Activated T-helper 2 cell treated with anti-CD3 and anti-CD28 coated beads, Interferon-gamma antibody, Interleukin-2, Interleukin-4, amounts not matched to agents 10 μg/mL and 5 μg/mL and 100 μg/mL, durations not matched to agents 14 hours and 24 hours and 36 hours (primary cell): ENCODE results near the gene TICAM2. TPM values are rescaled to one million over a fixed set of nuclear protein-coding genes. Genes with fewer than 3 reads are reported as not detected.

Experiments
- DNase-seq: peaks from one replicate; pipeline ENCODE4 v3.0.0; 2021; ENCODE audit warnings: low spot score
- H3K27ac Mint-ChIP-seq: one replicate; pipeline ENCODE4 v1.8.0; 2021; ENCODE audit warnings: mixed read lengths
- H3K27me3 Mint-ChIP-seq: one replicate; pipeline ENCODE4 v1.8.0; 2021; ENCODE audit warnings: low read depth, mixed read lengths
- H3K36me3 Mint-ChIP-seq: one replicate; pipeline ENCODE4 v1.8.0; 2021; ENCODE audit warnings: low read depth, mixed read lengths
- H3K4me1 Mint-ChIP-seq: one replicate; pipeline ENCODE4 v1.8.0; 2021; ENCODE audit warnings: low read depth, mixed read lengths
- H3K4me3 Mint-ChIP-seq: one replicate; pipeline ENCODE4 v1.8.0; 2021; ENCODE audit warnings: low read depth, mild to moderate bottlenecking, moderate library complexity, mixed read lengths
- H3K9me3 Mint-ChIP-seq: one replicate; pipeline ENCODE4 v1.8.0; 2021; ENCODE audit warnings: mixed read lengths
- intact Hi-C: fragments of 100-400 bp; cut with micrococcal nuclease; formaldehyde crosslinking; loops from one replicate; pipeline ENCODE4 v1.15.1; 2023
- total RNA-seq: library from RNA; stranded (reverse); gene quantifications from 2 replicates; pipeline ENCODE4 v1.2.3, GENCODE V29; 2022

Gene TICAM2
- total RNA-seq, 1 donor from 2014 or later, result not detected

GRCh38 chr5:115541611-115542010 lies 60.7 kb downstream of the TICAM2 start:
- no peak for DNase-seq
- Mint-ChIP-seq H3K4me3 (peak overlapping the region; percentile 97), H3K9me3 (peaks cover 7% of the 10 kb centered on the region), H3K27me3 (no peaks in the 10 kb centered on the region), H3K27ac (no peak overlapping the region), H3K4me1 (peaks cover 61% of the 10 kb centered on the region), H3K36me3 (peaks cover 70% of the 10 kb centered on the region)
- intact Hi-C loops, result loop anchor here (5.0 kb wide), 1 partner anchor 546 kb away; the partner anchor contains the start of gene COMMD10

- intact Hi-C loops, result no loop called here
- Mint-ChIP-seq H3K4me3 (no peak overlapping the region), H3K9me3 (no peaks in the 10 kb centered on the region), H3K36me3 (peaks cover 76% of the 10 kb centered on the region), H3K27ac (no peak overlapping the region), H3K27me3 (no peaks in the 10 kb centered on the region), H3K4me1 (peaks cover 65% of the 10 kb centered on the region)
- no peak for DNase-seq
Measured at GRCh38 chr5:115535479-115536035, 66.7 kb downstream of the TICAM2 start.

GRCh38 chr5:115532517-115532916 lies 69.8 kb downstream of the TICAM2 start:
- intact Hi-C loops, result no loop called here
- Mint-ChIP-seq H3K27ac (no peak overlapping the region), H3K36me3 (peaks cover 72% of the 10 kb centered on the region), H3K4me1 (peaks cover 55% of the 10 kb centered on the region), H3K4me3 (no peak overlapping the region), H3K27me3 (no peaks in the 10 kb centered on the region), H3K9me3 (no peaks in the 10 kb centered on the region)
- no peak for DNase-seq

GRCh38 chr5:115531787-115532367 lies 70.4 kb downstream of the TICAM2 start:
- DNase-seq, result no peak
- H3K4me3 Mint-ChIP-seq, result no peak overlapping the region
- H3K27ac Mint-ChIP-seq, result no peak overlapping the region
- H3K4me1 Mint-ChIP-seq, result peaks cover 49% of the 10 kb centered on the region
- no peaks in the 10 kb centered on the region for H3K27me3 Mint-ChIP-seq
- intact Hi-C loops, result no loop called here
- no peaks in the 10 kb centered on the region for H3K9me3 Mint-ChIP-seq
- peaks cover 72% of the 10 kb centered on the region for H3K36me3 Mint-ChIP-seq

GRCh38 chr5:115531380-115531779 lies 70.9 kb downstream of the TICAM2 start:
- peaks cover 72% of the 10 kb centered on the region for H3K36me3 Mint-ChIP-seq
- peaks cover 46% of the 10 kb centered on the region for H3K4me1 Mint-ChIP-seq
- no peak overlapping the region for H3K27ac Mint-ChIP-seq
- DNase-seq, result no peak
- no peaks in the 10 kb centered on the region for H3K27me3 Mint-ChIP-seq
- H3K9me3 Mint-ChIP-seq, result no peaks in the 10 kb centered on the region
- intact Hi-C loops, result no loop called here
- H3K4me3 Mint-ChIP-seq, result no peak overlapping the region

GRCh38 chr5:115530426-115530825 lies 71.9 kb downstream of the TICAM2 start:
- H3K36me3 Mint-ChIP-seq, result peaks cover 70% of the 10 kb centered on the region
- intact Hi-C loops, result no loop called here
- H3K9me3 Mint-ChIP-seq, result no peaks in the 10 kb centered on the region

More at GRCh38 chr5:115530426-115530825, 71.9 kb downstream of the TICAM2 start:
- no peak overlapping the region for H3K4me3 Mint-ChIP-seq
- H3K4me1 Mint-ChIP-seq, result peaks cover 41% of the 10 kb centered on the region
- H3K27ac Mint-ChIP-seq, result no peak overlapping the region
- H3K27me3 Mint-ChIP-seq, result no peaks in the 10 kb centered on the region
- DNase-seq, result no peak

Other genes with a start within 250 kb of the TICAM2 start
- gene FEM1C, start 57.7 kb downstream of the TICAM2 start, total RNA-seq, result 14.3 and 15.0 TPM in 2 replicates
- 40.2 and 40.9 TPM in 2 replicates for gene TMED7, start 23.6 kb upstream of the TICAM2 start, total RNA-seq
- 0.18 and 1.2 TPM in 2 replicates for gene CDO1, start 214.2 kb upstream of the TICAM2 start, total RNA-seq
- gene ATG12, start 239.1 kb upstream of the TICAM2 start, total RNA-seq, result 33.8 and 34.5 TPM in 2 replicates
- gene AP3S1, start 239.5 kb upstream of the TICAM2 start, total RNA-seq, result 69.0 and 74.8 TPM in 2 replicates